CD4-positive, alpha-beta T cell treated with Interleukin-12 subunit alpha and Interleukin-12 subunit beta, for 1 hour (primary cell): ENCODE data around the gene PCAT7.
"Not testable (repeated sequence)": the region's sequence is repeated elsewhere in the genome, so short reads cannot be mapped to it uniquely, and the experiment has no call there.

ENCODE experiments used
- DNase-seq: peaks from one replicate; pipeline ENCODE4 v3.0.0-alpha.2; 2020

Gene PCAT7

DNA sequence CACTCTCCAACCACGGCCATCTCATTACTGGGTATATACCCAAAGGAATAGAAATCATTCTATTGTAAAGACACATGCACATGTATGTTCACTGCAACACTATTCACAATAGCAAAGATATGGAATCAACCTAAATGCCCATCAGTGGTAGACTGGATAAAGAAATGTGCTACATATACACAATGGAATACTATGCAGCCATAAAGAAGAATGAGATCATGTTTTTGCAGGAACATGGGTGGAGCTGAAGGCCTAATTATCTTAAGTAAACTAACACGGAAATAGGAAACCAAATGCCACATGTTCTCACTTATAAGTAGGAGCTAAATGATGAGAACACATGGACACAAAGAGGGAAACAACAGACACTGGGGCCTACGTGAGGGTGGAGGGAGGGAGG lies 9.4 kb downstream of the PCAT7 start:
- DNase-seq, result not testable (repeated sequence)

DNA sequence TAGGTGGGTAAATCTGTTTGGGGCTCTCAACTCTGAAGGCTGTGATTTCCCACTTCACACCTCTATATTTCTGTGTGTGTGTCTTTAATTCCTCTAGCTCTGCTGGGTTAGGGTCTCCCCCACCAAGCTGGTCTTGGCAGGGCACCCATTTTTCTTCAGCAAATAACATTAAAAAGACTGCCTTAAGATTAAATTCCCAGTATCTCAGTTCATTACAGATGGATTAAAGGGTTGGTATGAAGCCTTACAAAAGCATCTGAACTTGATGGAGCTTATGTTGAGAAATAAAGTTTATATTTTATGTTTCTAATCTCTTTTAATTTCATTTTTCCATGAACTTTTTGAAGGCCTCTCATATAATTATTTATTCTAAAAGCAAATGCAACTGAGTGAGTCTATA lies 11.7 kb downstream of the PCAT7 start:
- no peak for DNase-seq

DNA sequence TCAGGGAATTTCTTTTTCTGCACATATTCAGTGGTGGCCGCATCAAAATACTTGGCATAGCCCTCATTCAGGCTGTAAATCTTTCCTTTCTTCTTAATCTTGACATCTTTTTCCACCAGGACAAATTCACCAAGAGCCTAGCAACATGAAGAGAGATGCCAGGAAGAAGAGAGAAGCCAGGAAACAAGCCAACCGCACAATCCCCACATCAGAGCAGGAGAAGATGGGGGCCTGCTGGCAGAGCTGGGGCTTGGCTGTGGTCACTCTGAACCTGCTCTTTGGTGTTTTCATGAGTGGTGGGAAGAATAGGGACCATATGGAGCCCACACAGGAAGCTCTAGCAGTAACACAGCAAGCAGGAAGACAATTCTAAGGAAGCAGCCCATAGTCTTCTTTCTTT lies 12.4 kb downstream of the PCAT7 start:
- DNase-seq, result no peak

DNA sequence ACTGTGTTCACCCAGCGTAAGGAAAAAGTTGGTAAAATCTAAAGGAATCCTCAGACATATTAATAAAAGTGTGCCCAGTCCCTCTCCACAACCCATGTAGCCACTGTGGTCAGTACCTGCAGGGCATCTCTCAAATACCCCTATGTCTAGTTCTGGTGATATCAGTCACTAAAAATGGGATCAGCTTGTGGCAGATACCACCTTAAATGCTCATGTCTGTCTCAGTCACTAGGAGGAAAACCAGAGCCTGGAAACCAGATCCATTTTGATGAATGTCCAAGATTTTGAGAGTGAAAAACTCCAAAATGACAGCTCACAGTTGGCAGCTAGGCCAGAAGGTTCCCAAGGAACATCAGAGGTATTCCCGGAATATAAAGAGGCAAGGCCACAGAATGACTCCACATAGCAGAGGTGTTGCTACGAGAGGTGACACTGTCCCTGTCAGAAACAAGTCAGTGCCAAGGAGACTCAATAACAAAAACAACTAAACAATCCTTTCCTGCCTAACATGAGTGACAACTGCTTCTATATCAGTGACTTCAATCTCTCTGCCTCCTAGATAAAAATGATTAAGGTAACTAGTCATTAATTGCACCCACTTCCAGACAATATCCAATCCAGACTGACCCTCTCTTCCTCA lies 13.5 kb downstream of the PCAT7 start:
- no peak for DNase-seq

DNA sequence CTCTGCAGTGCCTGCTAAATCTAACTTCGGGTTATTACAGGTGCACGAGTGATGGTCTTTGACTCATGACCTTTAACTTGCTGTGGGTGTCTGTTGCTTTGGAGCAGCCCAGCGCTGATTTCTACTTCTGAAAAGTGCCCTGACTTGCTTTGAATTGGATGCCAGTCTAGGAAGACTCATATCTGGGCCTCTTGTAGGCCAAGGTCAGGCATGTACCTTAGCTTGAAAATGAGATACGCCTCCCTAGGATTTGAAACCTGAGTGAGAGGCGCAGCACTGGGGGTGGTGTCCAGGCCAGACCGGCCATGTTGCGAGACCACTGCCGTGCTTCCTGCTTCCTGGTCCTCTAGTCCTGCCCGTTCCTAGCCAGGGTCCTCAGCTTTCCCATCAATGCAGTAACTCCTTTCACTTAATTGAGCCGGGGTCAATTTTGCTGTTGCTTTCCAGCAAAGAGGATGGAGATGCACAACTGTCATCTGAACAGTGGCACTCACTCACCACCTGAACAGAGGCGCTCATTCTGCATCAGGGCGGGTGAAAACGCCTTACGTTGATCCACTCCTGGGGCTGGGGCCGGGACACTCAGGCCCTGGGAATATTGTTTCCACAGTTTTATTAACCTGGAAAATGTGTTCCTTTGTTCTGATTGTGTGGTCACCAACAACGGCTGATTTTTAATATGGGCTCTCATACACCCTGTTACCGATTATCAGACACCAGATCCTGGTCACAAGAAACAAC lies 14.3 kb downstream of the PCAT7 start:
- DNase-seq, result no peak

DNA sequence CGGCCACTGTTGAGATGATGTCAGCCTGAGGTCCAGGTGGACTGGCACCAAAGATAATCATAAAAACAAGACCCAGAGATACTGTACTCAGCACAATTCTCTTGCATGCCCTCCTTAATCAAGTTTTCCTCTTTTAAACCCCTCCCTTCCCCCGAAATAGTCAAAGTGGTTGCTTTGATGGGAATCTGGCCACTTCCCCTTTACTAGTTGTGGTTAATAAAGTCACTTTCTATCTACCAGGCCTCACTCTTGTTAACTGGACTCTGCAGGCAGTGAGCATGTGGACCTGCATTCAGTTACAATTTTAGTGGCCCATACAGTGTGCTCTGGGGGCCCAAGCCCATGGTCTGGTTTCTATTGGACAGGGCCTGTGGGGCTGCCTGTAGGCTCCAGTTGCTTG lies 21.2 kb downstream of the PCAT7 start:
- DNase-seq, result no peak

DNA sequence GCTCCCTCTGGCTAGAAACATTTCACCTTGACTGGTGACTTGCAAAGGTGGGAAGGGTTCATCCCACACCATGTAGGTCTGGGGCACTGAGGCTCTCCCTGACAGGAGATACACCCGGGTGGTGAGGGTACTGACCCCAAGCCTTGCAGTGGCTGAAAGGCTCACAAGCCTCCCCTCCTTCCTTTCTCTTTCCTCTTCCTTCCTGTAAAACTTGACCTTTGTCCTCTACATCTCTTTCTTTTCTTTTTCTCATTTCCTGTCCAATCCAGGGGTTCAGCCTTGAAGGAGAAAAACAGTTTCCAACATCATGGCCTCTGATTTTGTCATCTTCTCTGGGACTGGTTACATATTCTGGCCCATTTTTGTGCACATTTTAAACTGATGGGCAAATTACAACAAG lies 22.2 kb downstream of the PCAT7 start:
- no peak for DNase-seq

DNA sequence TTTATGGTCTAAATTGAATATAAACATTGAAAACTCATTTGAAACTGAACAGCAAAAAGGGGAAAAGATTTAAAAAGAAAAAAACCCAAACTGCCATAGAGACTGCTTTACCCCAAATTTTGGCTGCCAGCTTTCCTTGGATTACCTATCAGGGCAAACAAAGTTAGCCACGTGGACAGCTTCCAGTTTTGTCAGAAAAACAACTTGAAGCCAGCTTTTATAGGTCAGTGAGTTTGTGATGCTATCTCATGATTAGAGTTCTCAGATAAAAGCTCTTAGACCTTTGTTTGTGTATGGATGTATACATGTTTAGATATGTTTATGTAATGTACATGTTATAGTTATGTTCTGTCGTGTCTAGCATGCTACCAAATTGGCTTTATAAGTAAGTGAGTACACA lies 22.7 kb downstream of the PCAT7 start:
- no peak for DNase-seq

DNA sequence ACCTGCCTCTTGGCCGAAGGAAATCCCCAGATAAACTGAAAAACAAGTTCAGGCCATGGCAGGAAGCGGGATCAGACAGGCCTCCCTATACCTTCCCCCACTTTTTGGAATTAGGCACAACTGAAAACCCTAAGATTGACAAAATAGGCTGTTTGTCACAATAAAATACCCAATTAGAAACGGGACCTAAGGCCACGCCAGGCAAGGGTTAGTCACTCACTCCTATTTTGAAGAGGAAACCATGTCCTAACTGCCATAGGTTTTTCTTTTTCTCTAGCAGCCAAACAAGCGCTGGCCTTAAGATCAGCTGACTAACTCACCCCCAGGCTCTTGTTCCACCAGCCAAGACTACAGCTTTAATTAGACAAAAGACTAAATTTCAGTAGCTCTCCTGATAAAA lies 26.8 kb downstream of the PCAT7 start:
- no peak for DNase-seq

DNA sequence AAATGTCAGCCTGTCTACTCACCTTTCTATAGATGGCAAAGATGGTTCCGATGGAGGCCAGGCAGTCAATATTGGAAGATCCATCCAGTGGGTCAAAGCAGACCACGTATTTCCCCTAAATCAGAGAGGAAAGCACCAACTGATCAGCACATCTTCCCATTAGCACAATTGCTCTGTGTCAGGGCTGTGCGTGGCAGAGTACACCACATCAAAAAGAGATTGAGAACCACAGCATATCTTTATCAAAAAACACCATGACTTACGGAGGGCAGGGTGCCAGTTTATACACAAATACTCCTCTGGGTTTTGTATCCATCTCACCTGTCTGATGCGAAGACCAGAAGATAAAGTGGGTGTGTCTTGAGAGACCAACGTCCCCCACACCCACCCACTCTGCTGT lies 29.7 kb downstream of the PCAT7 start:
- peak; percentile 24 for DNase-seq

DNA sequence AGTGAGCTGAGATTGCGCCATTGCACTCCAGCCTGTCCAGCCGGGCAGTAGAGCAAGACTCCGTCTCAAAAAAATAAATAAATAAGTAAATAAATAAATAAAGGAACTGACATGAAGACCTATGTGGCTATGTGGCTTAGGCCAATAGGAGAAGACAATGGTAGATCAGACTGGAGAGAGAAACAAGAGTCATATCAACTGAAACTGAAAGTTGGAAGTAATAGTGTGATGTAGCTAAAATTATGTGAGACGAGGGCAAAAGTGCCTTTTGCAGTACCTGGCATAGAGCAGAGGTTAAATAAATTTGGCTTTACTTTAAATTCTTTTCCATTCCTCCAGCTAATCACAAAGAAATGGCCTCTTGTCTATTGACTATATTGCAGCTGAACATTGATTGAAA lies 31.4 kb downstream of the PCAT7 start:
- no peak for DNase-seq

DNA sequence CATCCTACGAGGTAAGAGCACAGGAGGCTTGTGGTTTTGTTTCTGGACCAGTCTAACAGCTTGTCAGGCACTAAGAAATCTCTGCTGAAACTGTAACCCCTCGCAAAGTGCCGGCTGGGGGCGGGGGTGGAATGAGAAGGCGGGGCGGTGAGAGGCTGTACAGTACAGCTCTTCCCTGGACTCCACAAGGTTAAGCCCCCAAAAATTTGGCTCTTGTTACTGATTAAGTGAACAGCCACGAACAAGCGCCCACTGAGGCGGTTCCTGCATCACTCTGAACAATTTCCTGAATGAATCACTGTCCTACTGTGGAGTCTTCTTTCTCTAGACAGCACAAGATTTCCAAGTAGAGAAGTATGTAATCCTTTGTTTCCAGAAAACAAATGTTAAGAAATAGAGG lies 31.9 kb downstream of the PCAT7 start:
- DNase-seq, result no peak

DNA sequence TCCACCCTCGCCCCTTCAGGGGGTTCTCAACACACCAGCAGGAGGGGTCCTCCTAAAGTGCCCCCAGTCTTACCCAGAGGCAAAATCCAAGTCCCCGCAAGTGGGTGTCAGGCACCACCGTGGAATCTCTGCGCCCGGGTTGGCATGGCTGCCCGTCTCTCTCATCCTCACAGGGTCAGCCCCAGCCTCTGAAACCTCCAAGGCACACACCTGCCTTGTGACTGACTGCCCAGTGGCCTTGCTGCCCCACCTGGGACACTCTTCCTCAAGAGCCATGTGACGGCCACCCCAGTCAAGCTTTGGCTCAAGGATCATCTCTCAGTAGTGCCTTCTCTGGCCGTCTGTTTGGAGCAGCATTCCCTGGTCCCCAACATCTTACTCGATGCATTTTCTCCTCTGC lies 33.8 kb downstream of the PCAT7 start:
- DNase-seq, result no peak

DNA sequence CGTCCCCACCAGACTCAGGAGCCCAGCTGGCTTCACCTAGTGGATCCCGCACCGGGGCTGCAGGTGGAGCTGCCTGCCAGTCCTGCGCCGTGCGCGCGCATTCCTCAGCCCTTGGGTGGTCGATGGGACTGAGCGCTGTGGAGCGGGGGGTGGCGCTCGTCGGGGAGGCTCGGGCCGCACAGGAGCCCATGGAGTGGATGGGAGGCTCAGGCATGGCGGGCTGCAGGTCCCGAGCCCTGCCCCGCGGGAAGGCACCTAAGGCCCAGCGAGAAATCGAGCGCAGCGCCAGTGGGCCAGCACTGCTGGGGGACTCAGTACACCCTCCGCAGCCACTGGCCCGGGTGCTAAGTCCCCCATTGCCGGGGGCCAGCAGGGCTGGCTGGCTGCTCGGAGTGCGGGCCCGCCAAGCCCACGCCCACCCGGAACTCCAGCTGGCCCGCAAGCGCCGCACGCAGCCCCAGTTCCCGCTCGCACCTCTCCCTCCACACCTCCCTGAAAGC lies 36.2 kb downstream of the PCAT7 start:
- not testable (repeated sequence) for DNase-seq

DNA sequence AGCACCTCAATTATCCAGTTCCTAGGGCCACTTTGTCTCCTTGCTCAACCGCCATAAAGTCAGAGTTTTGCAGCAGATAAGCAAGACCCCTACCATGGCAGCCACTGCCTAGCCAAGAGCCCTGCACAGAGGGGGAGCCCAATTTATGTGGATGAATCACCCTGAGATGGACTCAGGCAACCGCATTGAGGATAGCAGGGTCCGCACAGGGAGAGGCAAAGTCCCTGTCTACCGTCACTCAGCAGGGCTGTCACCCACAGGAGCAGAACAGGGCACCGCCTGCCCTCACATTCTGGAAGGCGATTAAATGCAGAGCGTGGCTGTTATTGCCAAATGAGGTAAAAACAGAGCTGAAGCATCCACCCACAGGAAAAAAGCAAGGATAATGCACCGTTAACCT lies 37.0 kb downstream of the PCAT7 start:
- DNase-seq, result no peak

DNA sequence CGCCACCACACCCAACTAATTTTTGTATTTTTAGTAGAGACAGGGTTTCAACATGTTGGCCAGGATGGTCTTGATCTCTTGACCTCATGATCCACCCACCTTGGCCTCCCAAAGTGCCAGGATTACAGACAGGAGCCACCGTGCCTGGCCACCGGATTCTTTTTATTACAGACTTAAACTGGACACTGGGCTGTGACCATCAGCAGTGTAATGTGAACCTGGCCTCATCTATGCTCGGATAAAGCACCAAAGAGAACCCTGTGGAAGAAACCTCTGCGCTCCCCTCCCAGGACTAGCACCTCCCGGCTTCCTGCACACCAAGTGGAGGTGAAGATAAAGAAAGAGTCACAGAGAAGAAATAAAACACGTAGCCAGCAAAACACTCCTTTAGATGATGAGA lies 37.8 kb downstream of the PCAT7 start:
- DNase-seq, result not testable (repeated sequence)

DNA sequence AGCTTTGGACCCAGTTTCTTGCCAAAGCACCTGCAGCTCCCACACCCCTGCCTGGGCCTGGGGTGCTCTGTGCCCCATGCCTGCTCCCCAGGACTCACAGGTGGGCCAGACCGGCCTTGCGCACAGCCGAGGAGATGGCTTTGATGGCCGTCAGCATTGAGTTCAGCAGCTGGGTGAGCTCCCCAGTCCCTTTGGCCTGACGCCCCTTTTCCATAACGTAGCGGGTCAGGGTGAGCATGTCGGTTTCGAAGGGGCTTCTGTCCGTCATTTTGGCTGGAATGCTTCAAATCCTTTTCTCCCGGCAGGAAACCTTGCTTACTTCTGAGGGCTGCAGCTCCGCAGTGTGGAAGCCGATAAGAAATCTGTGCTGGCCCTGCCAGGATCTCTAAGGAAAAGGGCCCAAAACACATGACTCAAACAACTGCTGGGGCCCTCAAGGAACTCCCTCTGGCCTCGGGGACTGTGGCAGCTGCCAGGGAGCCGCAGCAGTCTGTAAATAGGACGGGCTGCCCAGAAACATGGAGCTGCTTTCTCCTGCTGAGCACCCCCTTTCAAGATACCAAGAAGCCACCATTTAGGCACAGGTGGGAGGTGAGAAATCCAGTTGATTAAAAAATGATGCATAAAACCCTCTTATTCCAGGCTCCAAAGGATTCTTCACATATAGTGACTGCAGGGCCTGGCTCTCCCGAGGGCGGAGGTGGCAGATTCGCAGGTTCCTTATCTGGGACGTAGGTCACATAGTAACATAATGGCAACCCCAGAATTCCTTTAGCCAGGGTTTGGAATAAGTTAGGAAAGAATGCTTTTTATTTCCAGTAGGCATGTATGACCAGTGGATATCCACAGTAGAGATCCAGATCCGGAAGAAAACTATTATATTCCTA lies 38.8 kb downstream of the PCAT7 start, which contains the start of gene FBP2:
TSS of gene FBP2 (minus strand) at position 366 of the 887 bp plus-strand sequence. CDS start at position 268, 98 bp downstream.
- no peak for DNase-seq

DNA sequence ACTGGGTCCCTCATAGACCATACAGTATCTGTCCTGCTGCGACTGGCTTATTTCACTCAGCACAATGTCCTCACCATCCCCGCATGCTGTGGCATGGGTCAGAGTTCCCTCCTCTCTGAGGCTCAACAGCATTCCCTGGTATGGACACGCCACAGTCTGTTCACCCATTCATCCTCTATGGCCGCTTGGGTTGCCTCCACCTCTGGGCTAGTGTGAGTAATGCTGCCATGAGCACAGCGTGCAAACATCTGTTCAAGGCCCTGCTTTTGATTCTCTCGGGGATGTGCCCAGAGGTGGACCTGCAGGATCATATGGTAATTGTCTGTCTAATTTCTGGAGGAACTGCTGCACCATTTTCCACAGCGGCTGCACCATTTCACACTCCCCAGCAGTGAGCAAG lies 44.2 kb downstream of the PCAT7 start:
- no peak for DNase-seq

DNA sequence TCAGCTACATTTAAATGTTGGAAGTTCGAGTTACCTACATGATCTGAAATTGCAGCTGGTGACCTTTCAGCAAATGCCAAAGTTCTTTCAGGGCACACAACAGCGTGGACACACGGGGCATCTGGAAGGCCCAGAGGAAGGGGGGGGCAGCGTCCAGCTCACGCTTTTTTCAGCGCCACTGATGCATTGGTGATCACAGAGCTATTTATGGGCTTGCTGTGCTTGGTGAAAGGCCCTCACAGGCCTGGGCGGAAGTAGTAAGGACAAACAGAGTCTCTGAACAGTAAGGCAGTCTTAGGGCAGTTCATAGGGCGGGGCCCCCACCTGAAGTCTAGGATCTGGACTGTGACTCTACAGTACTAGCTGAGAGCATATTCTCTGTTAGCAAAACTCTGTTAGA lies 45.4 kb downstream of the PCAT7 start:
- no peak for DNase-seq

DNA sequence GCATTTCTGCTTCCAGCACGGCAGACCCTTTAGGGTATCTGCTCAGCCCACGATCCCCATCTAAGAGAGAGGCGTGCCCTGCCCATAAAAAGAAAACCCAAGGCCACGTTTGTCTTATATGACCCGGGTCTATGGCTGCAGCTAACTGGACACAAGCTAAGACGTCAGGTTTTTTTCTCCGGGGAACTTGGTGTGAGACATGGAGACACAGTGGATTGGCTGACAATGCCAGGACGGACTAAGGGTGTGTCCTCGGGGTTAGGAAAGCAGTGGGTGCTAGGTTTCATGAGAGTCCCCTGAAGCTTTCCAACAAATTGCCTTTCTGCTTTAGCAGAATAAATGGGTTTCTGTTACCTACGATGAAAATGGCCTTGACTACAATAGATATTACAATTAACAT lies 45.8 kb downstream of the PCAT7 start:
- DNase-seq, result no peak

DNA sequence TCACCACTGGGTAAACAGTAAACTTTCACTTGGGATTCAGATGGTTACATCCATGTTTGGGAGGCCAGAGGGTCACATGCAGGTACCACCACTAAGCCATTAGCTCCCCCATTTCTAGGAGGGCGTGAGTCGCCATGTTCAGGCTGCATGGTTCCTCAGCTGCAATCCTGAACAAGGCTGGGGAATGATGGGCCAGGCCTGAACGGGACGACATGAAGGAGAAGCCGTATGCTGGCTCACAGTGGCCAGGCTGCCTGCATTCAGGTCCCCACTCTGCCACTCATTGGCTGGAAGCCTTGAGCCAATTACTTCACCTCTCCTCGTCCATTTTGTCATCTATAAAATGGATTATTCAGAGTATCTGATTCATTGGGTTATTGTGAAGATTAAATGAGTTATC lies 47.8 kb downstream of the PCAT7 start:
- no peak for DNase-seq

DNA sequence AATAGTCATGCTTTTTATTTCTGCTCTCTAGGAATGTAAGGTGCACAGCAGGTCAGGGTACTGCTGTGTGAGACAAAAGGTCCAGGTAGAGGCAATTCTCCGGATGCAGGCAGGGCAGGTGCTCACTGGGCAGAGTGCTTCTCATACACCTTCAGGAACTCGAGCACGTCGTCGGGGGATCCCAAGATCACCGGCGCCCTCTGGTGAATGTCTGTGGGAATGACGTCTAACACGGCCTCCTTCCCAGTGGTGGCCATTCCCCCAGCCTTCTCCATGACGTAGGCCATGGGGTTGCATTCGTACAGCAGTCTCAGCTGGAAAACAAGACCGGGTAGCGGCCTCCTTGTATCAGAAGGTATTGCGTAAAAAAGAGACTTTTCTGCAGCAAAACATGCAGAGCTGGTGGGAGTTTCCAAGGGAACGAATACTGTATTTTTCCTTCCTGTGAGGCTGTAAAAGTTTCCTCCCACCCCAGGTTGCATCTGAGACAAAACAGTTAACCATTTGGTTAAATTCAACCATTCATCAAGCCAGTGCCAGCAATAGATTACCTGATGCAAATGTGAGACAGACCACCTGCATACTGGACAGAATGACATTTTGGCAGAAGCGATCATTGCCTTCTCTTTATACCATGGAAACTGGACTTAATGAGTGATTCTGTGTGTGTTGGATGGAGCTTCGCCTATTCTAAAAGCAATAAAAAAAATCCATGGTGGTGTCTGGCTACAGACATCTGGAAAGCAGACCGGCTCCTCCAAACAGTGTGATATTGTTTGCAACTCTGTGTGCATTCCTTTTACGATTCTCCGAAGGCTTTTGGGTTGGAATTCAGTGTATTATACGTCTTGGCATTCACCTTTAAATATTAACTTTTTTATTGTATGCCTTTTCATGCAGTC lies 48.6 kb downstream of the PCAT7 start:
- DNase-seq, result peak; percentile 57
